Sigmoid colon (tissue), 7 donors: ENCODE results near the gene CBFA2T2. TPM values are rescaled to one million over a fixed set of nuclear protein-coding genes. Genes with fewer than 3 reads are reported as not detected.

ENCODE experiments used
- DNase-seq: peaks from one replicate; pipeline ENCODE4 v3.0.0-alpha.2; 2019
- H3K27ac ChIP-seq, 4 donors: fragments of 200-600 bp; sonication (generic); one replicate each; pipeline ENCODE4 v1.5.1; 2016 to 2019; ENCODE audit warnings: mild to moderate bottlenecking in 1 of 4
- H3K27me3 ChIP-seq, 3 donors: fragments of 200-600 bp; sonication (generic); one replicate each; pipeline ENCODE4 v1.5.1; 2019; ENCODE audit warnings: mild to moderate bottlenecking in 1 of 3
- H3K36me3 ChIP-seq, 4 donors: fragments of 200-600 bp; sonication (generic); one replicate each; pipeline ENCODE4 v1.5.1; 2016 to 2019
- H3K4me1 ChIP-seq, 4 donors: fragments of 200-600 bp; sonication (generic); one replicate each; pipeline ENCODE4 v1.5.1; 2017 to 2019
- H3K4me3 ChIP-seq, 4 donors: fragments of 200-600 bp; sonication (generic); one replicate each; pipeline ENCODE4 v1.5.1; 2017 to 2019; ENCODE audit warnings: mild to moderate bottlenecking in 2 of 4, moderate library complexity in 1 of 4
- H3K9me3 ChIP-seq, 4 donors: fragments of 200-600 bp in 3 of 4; sonication (generic) in 3 of 4; one replicate each; pipeline versions ENCODE4 v1.5.1 to v1.6.1; 2013 to 2019
- EP300 ChIP-seq, 4 donors: sonication (generic); formaldehyde crosslinking; IDR thresholded peaks; one replicate each; pipeline ENCODE4 v1.6.1; 2017; ENCODE audit warnings: antibody characterized with exemption in 4 of 4
- POLR2A ChIP-seq, 2 donors: fragments of 450-650 bp; IDR thresholded peaks; one replicate each; pipeline ENCODE4 v1.6.1; 2016; ENCODE audit warnings: antibody characterized with exemption in 2 of 2, mild to moderate bottlenecking in 2 of 2, moderate library complexity in 2 of 2
- POLR2AphosphoS5 ChIP-seq, 4 donors: sonication (generic); formaldehyde crosslinking; IDR thresholded peaks; one replicate each; pipeline ENCODE4 v1.6.1; 2017; ENCODE audit warnings: antibody characterized with exemption in 4 of 4
- WGBS, 2 donors: extraction: QIAGEN DNeasy Blood & Tissue Kit; methylation state at CpG; one replicate each; pipeline ENCODE4 v1.1.7; 2013; 5-methylcytosine and 5-hydroxymethylcytosine counted together
- intact Hi-C: fragments of 100-400 bp; cut with DNase I; formaldehyde crosslinking; loops from one replicate; pipeline ENCODE4 v1.15.1; 2023
- polyA plus RNA-seq, 3 donors: library from polyadenylated mRNA; stranded (reverse); fragments of 200-250 nt; gene quantifications; one replicate each; pipeline ENCODE4 v1.2.3, GENCODE V29; 2013
- total RNA-seq, 4 donors: library from RNA; depleted of rRNA; stranded (reverse); fragments of >200 nt; gene quantifications; one replicate each; pipeline ENCODE4 v1.1.0, GENCODE V29; 2016
- TF ChIP-seq, protein P1 (sequence below), 4 experiments: fragments of 450-650 bp in 3 of 4; fragments of 200-600 bp in 1 of 4; IDR thresholded peaks; one replicate each; pipeline ENCODE4 v1.5.1; 2016 to 2019; ENCODE audit warnings: antibody characterized with exemption in 4 of 4, mild to moderate bottlenecking in 3 of 4, moderate library complexity in 2 of 4
- donor health status: healthy with polysubstance abuse.
- donor health status: Bipolar disorder and iron deficiency.
- donor health status: healthy.

CBFA2T2 gene
- total and polyA plus RNA-seq, 7 donors: 5.4 to 26.0 (median 17.1) TPM

DNA sequence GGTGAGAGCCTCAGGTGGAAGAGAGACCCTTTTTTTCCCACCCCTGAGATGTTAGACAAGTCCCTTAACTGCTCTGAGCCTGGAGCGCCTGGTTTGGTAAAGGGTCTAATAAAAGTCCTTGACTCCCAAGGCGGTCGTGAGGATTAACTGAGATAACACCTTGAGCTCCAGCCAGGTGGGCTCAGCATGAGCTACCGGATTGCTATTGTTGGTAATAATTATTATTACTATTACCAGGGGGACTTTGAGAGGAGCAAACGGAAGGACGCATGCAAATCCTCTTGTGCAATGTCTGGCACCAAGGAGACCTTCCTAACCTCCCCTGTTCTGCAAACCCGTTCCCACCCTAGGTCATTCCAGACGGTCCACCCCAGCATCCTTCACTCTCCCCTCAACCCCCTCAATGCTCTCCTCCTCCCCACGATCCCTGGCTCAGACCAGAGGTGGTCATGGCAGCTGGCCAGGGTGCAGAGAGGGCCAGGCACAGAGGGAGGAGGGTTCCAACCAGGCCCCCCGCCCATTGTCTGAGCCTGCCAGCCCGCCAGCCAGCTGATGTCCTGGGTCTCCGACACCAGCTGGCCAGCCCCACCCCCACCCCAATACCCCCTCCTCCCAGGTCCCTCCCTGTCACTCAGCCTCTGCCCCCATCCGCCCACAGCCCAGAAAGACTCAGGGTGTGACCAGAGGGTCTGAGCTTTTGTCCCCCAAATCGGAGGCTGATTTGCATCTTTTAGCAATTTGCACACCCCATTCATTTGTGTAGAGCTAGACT lies 14.3 kb upstream of the CBFA2T2 start:
- 26 to 51% methylated on average over 14 of the region's 14 CpGs for WGBS, 2 donors
- no peak for TF ChIP-seq EP300 (IDR thresholded peaks at IDR 0.05)
- no peak for TF ChIP-seq POLR2AphosphoS5 (IDR thresholded peaks at IDR 0.05)
- TF ChIP-seq, protein P1, sequence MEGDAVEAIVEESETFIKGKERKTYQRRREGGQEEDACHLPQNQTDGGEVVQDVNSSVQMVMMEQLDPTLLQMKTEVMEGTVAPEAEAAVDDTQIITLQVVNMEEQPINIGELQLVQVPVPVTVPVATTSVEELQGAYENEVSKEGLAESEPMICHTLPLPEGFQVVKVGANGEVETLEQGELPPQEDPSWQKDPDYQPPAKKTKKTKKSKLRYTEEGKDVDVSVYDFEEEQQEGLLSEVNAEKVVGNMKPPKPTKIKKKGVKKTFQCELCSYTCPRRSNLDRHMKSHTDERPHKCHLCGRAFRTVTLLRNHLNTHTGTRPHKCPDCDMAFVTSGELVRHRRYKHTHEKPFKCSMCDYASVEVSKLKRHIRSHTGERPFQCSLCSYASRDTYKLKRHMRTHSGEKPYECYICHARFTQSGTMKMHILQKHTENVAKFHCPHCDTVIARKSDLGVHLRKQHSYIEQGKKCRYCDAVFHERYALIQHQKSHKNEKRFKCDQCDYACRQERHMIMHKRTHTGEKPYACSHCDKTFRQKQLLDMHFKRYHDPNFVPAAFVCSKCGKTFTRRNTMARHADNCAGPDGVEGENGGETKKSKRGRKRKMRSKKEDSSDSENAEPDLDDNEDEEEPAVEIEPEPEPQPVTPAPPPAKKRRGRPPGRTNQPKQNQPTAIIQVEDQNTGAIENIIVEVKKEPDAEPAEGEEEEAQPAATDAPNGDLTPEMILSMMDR (IDR thresholded peaks at IDR 0.05): no peak
- TF ChIP-seq POLR2A (IDR thresholded peaks at IDR 0.05): no peak
- no peaks in the 10 kb centered on the region for H3K9me3 ChIP-seq
- no peak for DNase-seq
- intact Hi-C loops: no loop called here
- H3K27ac ChIP-seq: no peak overlapping the region
- H3K4me1 ChIP-seq: no peaks in the 10 kb centered on the region
- H3K27me3 ChIP-seq: no peaks in the 10 kb centered on the region
- no peaks in the 10 kb centered on the region for H3K36me3 ChIP-seq
- H3K4me3 ChIP-seq: no peak overlapping the region

DNA sequence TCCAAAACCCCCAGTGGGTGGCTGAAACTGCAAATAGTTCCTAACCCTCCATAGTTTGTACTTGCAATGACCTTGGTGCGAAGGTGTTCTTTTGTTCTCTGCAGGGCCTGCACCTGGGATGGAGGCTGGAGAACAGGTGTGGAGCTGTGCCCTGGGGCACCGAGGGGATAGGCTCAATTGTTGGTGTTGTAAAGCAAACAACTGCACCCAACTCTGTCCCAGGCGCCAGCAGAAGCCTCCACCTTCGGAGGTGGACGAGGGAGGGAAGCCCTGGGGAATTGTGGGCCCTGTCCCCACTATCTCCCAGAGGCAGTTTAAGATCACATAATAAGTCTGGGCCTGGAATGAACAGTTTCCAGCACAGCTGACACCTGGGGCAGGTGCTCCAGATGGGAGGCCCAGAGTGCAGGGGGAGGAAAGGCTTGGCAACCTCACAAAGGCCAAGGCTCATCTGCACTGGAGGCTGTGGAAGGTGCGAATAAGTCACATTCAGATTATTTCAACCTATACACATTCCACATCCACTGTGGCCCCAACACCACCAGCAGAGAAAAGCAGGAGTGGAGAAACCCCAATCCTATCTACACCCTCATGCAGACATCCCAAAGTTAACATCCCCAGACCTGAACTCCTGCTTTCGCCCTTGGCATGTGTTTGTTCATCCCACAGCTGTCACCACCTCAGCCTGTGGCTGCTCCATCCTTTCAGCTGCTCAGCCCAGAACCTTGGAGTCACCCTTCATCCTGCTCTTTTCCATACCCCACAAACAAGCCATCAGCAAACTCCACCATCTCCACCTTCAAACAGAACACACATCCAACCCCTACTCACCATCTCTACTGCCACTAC lies 12.3 kb upstream of the CBFA2T2 start:
- Histone ChIP-seq H3K36me3 (no peaks in the 10 kb centered on the region), H3K9me3 (no peaks in the 10 kb centered on the region), H3K4me1 (peaks cover 0 to 5% (median 0%) of the 10 kb centered on the region in 4 donors), H3K27ac (no peak overlapping the region), H3K4me3 (no peak overlapping the region), H3K27me3 (no peaks in the 10 kb centered on the region)
- TF ChIP-seq, protein P1 (IDR thresholded peaks at IDR 0.05): no peak
- TF ChIP-seq POLR2AphosphoS5 (IDR thresholded peaks at IDR 0.05): peak in 1 of 4 donors; percentile 17
- DNase-seq: no peak
- intact Hi-C loops: no loop called here
- 24 to 73% methylated on average over 7 of the region's 7 CpGs for WGBS, 2 donors

DNA sequence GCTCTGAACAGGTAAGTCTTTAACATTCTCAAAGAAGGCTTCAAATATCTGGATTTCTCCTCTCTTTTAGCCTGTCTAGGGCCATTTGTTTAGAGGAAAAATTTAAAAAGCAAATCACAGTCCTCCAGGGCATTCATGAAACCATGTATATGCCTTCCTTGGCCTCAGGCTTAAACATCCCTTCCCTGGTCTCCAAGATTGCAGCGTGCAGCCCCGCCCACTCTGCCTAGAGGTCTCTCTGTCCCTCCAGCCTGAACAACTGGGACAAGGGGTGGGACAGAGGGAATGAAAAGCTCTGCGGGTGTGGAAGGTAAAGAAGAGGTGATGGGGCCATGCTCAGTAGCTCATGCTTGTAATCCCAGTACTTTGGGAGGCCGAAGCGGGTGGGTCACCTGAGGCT lies 9.8 kb upstream of the CBFA2T2 start:
- intact Hi-C loops: no loop called here
- H3K27me3 ChIP-seq: no peaks in the 10 kb centered on the region
- no peaks in the 10 kb centered on the region for H3K9me3 ChIP-seq
- H3K4me1 ChIP-seq: peaks cover 0 to 6% (median 0%) of the 10 kb centered on the region in 4 donors
- TF ChIP-seq POLR2AphosphoS5 (IDR thresholded peaks at IDR 0.05) (no peak), POLR2A (IDR thresholded peaks at IDR 0.05) (no peak), EP300 (IDR thresholded peaks at IDR 0.05) (no peak)
- TF ChIP-seq, protein P1 (IDR thresholded peaks at IDR 0.05): no peak
- no peak overlapping the region for H3K27ac ChIP-seq
- no peak for DNase-seq
- no peak overlapping the region for H3K4me3 ChIP-seq
- 66 to 86% methylated on average over 5 of the region's 5 CpGs for WGBS, 2 donors
- H3K36me3 ChIP-seq: no peaks in the 10 kb centered on the region

DNA sequence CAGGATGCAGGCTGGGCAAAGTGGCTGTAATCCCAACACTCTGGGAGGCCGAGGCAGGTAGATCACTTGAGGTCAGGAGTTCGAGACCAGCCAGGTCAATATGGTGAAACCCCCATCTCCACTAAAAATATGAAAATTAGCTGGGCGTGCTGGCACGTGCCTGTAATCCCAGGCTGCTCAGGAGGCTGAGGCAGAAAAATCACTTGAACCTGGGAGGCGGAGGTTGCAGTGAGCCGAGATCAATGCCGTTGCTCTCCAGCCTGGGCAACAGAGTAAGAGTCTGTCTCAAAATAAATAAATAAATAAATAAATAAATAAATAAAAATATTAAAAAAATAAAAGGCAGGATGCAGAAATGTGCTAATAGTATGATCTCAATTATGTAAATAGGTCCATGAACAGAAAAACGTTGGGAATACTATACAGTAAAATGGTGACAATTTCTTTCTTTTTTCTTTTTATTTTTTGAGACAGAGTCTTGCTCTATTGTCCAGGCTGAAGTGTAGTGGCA lies 8.4 kb upstream of the CBFA2T2 start:
- H3K27me3 ChIP-seq: no peaks in the 10 kb centered on the region
- H3K36me3 ChIP-seq: no peaks in the 10 kb centered on the region
- no peak for DNase-seq
- no peak overlapping the region for H3K27ac ChIP-seq
- 93 to 95% methylated on average over 8 of the region's 8 CpGs for WGBS, 2 donors
- no peak for TF ChIP-seq POLR2A (IDR thresholded peaks at IDR 0.05)
- TF ChIP-seq, protein P1 (IDR thresholded peaks at IDR 0.05): no peak
- TF ChIP-seq EP300 (IDR thresholded peaks at IDR 0.05): no peak
- no peak for TF ChIP-seq POLR2AphosphoS5 (IDR thresholded peaks at IDR 0.05)
- no peak overlapping the region for H3K4me3 ChIP-seq
- no peaks in the 10 kb centered on the region for H3K9me3 ChIP-seq
- peaks cover 0 to 6% (median 0%) of the 10 kb centered on the region in 4 donors for H3K4me1 ChIP-seq
- intact Hi-C loops: no loop called here
